DOHH2 (cell line): Measurements from ENCODE around the gene RIMS1.

ENCODE experiments used
- H3F3A ChIP-seq: fragments of 200-600 bp; sonication (generic), shearing (Covaris generic); 2 replicates; pipeline ENCODE4 v1.6.0; 2016; ENCODE audit warnings: antibody characterized with exemption, mild to moderate bottlenecking; ENCODE audit not compliant: control insufficient read depth, insufficient read depth
- H3K27ac ChIP-seq: fragments of 200-600 bp; sonication (generic); 2 replicates; pipeline ENCODE4 v1.5.1; 2014; ENCODE audit warnings: low read depth, mild to moderate bottlenecking, low read length, moderate library complexity
- H3K27me3 ChIP-seq: fragments of 200-600 bp; sonication (generic); 2 replicates; pipeline ENCODE4 v1.6.1; 2014; ENCODE audit warnings: mild to moderate bottlenecking, low read length, mixed read lengths; ENCODE audit not compliant: control insufficient read depth
- H3K36me3 ChIP-seq: fragments of 200-600 bp; sonication (generic); 2 replicates; pipeline ENCODE4 v1.6.1; 2014; ENCODE audit warnings: mild to moderate bottlenecking, low read length, moderate library complexity, mixed read lengths; ENCODE audit not compliant: control insufficient read depth
- H3K4me1 ChIP-seq: fragments of 200-600 bp; sonication (generic); 2 replicates; pipeline ENCODE4 v1.6.1; 2014; ENCODE audit warnings: mild to moderate bottlenecking, low read length, mixed read lengths; ENCODE audit not compliant: control insufficient read depth
- H3K4me2 ChIP-seq: fragments of 200-600 bp; sonication (generic); 2 replicates; pipeline ENCODE4 v1.6.0; 2014; ENCODE audit warnings: mild to moderate bottlenecking, low read length, moderate library complexity
- H3K4me3 ChIP-seq: fragments of 200-600 bp; sonication (generic); 2 replicates; pipeline ENCODE4 v1.5.1; 2014; ENCODE audit warnings: mild to moderate bottlenecking, low read length, mixed read lengths
- H3K79me2 ChIP-seq: fragments of 200-600 bp; sonication (generic); 2 replicates; pipeline ENCODE4 v1.6.1; 2014; ENCODE audit warnings: mild to moderate bottlenecking, low read length, mixed read lengths; ENCODE audit not compliant: control insufficient read depth
- H3K9me2 ChIP-seq: fragments of 200-600 bp; sonication (generic); replicated peaks from 2 replicates; pipeline ENCODE4 v1.6.1; 2014; ENCODE audit warnings: mild to moderate bottlenecking, low read length, mixed read lengths; ENCODE audit not compliant: control insufficient read depth
- H3K9me3 ChIP-seq: fragments of 200-600 bp; sonication (generic); 2 replicates; pipeline ENCODE4 v1.6.1; 2014; ENCODE audit warnings: antibody characterized with exemption, low read length, mixed read lengths; ENCODE audit not compliant: control insufficient read depth, insufficient read depth
- H4K20me1 ChIP-seq: fragments of 200-600 bp; sonication (generic); 2 replicates; pipeline ENCODE4 v1.6.0; 2014; ENCODE audit warnings: low read depth, mild to moderate bottlenecking, antibody characterized with exemption, low read length, moderate library complexity; ENCODE audit not compliant: control insufficient read depth, insufficient read depth
- CTCF ChIP-seq: fragments of 200-600 bp; sonication (generic); IDR thresholded peaks from one replicate; pipeline ENCODE4 v1.5.1; 2014; ENCODE audit warnings: antibody characterized with exemption, mild to moderate bottlenecking, low read depth, low read length; ENCODE audit not compliant: poor library complexity, severe bottlenecking
- EZH2phosphoT487 ChIP-seq: fragments of 200-600 bp; sonication (generic); IDR thresholded peaks from 2 replicates; pipeline ENCODE4 v1.6.1; 2017; ENCODE audit warnings: borderline replicate concordance, mild to moderate bottlenecking, antibody characterized with exemption, low read length, moderate library complexity, mixed read lengths

RIMS1 gene

GRCh38 chr6:71977884-71978283, 91.5 kb downstream of the RIMS1 start:
- TF ChIP-seq CTCF (no peak), EZH2phosphoT487 (no peak)
- Histone ChIP-seq H3K4me1 (no peaks in the 10 kb centered on the region), H3K27ac (no peak overlapping the region)

GRCh38 chr6:71979911-71980310, 93.6 kb downstream of the RIMS1 start:
- TF ChIP-seq CTCF: no peak
- no peak for TF ChIP-seq EZH2phosphoT487
- Histone ChIP-seq H3K9me3 (no peaks in the 10 kb centered on the region), H3K27me3 (no peaks in the 10 kb centered on the region), H3K79me2 (no peaks in the 10 kb centered on the region), H3K4me3 (no peak overlapping the region), H3K9me2 (no peaks in the 10 kb centered on the region), H3K36me3 (no peaks in the 10 kb centered on the region), H4K20me1 (no peaks in the 10 kb centered on the region), H3F3A (no peaks in the 10 kb centered on the region), H3K4me2 (no peak overlapping the region), H3K4me1 (no peaks in the 10 kb centered on the region), H3K27ac (no peak overlapping the region)

More at GRCh38 chr6:71977884-71978283, 91.5 kb downstream of the RIMS1 start:
- H3F3A ChIP-seq: no peaks in the 10 kb centered on the region
- no peaks in the 10 kb centered on the region for H3K9me2 ChIP-seq
- H3K4me2 ChIP-seq: no peak overlapping the region
- no peaks in the 10 kb centered on the region for H3K36me3 ChIP-seq
- no peak overlapping the region for H3K4me3 ChIP-seq
- no peaks in the 10 kb centered on the region for H3K9me3 ChIP-seq
- H3K27me3 ChIP-seq: no peaks in the 10 kb centered on the region
- H4K20me1 ChIP-seq: no peaks in the 10 kb centered on the region
- no peaks in the 10 kb centered on the region for H3K79me2 ChIP-seq

GRCh38 chr6:71982389-71982788, 96.0 kb downstream of the RIMS1 start:
- Histone ChIP-seq H3K27me3 (no peaks in the 10 kb centered on the region), H3K79me2 (no peaks in the 10 kb centered on the region), H3K9me3 (no peaks in the 10 kb centered on the region), H3K9me2 (no peaks in the 10 kb centered on the region), H3K36me3 (no peaks in the 10 kb centered on the region), H4K20me1 (no peaks in the 10 kb centered on the region), H3K4me1 (no peaks in the 10 kb centered on the region), H3F3A (no peaks in the 10 kb centered on the region), H3K27ac (no peak overlapping the region), H3K4me3 (no peak overlapping the region), H3K4me2 (no peak overlapping the region)
- TF ChIP-seq CTCF: no peak
- TF ChIP-seq EZH2phosphoT487: no peak

GRCh38 chr6:71983131-71983530, 96.8 kb downstream of the RIMS1 start:
- Histone ChIP-seq H3K27ac (no peak overlapping the region), H3K4me3 (no peak overlapping the region), H3K9me3 (no peaks in the 10 kb centered on the region), H3K36me3 (no peaks in the 10 kb centered on the region), H4K20me1 (no peaks in the 10 kb centered on the region), H3K79me2 (no peaks in the 10 kb centered on the region), H3F3A (no peaks in the 10 kb centered on the region), H3K9me2 (no peaks in the 10 kb centered on the region), H3K4me2 (no peak overlapping the region), H3K27me3 (no peaks in the 10 kb centered on the region), H3K4me1 (no peaks in the 10 kb centered on the region)
- TF ChIP-seq CTCF (no peak), EZH2phosphoT487 (no peak)
